NCI-H187 (cell line): ENCODE data around the gene PPARD.
"Not testable (repeated sequence)": the region's sequence is repeated elsewhere in the genome, so short reads cannot be mapped to it uniquely, and the experiment has no call there.

ENCODE experiments used
- DNase-seq, 2 experiments: peaks; one replicate each; lab custom pipeline; 2025; lab: John Stamatoyannopoulos, UW

Gene PPARD

GRCh38 chr6:35381132-35381531, 38.8 kb downstream of the PPARD start:
- DNase-seq, result no peak

- DNase-seq, result no peak
These were observed 39.7 kb downstream of the PPARD start for GRCh38 chr6:35382015-35382414.

GRCh38 chr6:35385457-35386202, 43.3 kb downstream of the PPARD start:
- DNase-seq, result peak; percentile 14 to 40

- DNase-seq, result no peak
These were observed 44.6 kb downstream of the PPARD start for GRCh38 chr6:35386989-35387388.

- no peak for DNase-seq
These were observed 45.7 kb downstream of the PPARD start for GRCh38 chr6:35388030-35388429.

GRCh38 chr6:35388772-35389352, 46.5 kb downstream of the PPARD start:
- no peak for DNase-seq

GRCh38 chr6:35389386-35389785, 47.0 kb downstream of the PPARD start:
- not testable (repeated sequence) for DNase-seq

- DNase-seq, result no peak
These were observed 49.0 kb downstream of the PPARD start for GRCh38 chr6:35391240-35391968.

GRCh38 chr6:35392111-35392702, 49.8 kb downstream of the PPARD start:
- DNase-seq, result peak; percentile 41 to 69

GRCh38 chr6:35392773-35393672, 50.7 kb downstream of the PPARD start:
- DNase-seq, result no peak

- DNase-seq, result no peak
These were observed 54.6 kb downstream of the PPARD start for GRCh38 chr6:35396991-35397390.

- no peak for DNase-seq
These were observed 55.6 kb downstream of the PPARD start for GRCh38 chr6:35397806-35398418.

GRCh38 chr6:35398526-35398925, 56.2 kb downstream of the PPARD start:
- DNase-seq, result no peak

- DNase-seq, result peak; percentile 16 to 40
These were observed 57.8 kb downstream of the PPARD start for GRCh38 chr6:35400111-35400510.

- no peak for DNase-seq
These were observed 58.5 kb downstream of the PPARD start for GRCh38 chr6:35400901-35401311.

GRCh38 chr6:35401514-35401913, 59.2 kb downstream of the PPARD start:
- DNase-seq, result no peak

- DNase-seq, result no peak
These were observed 59.9 kb downstream of the PPARD start for GRCh38 chr6:35402136-35402855.

- DNase-seq, result no peak
These were observed 60.5 kb downstream of the PPARD start for GRCh38 chr6:35402856-35403191.

GRCh38 chr6:35403544-35404442, 61.4 kb downstream of the PPARD start:
- DNase-seq, result no peak
